SK-N-SH (cell line): ENCODE measurements around the gene CAD. TPM values are rescaled to one million over a fixed set of nuclear protein-coding genes. Genes with fewer than 3 reads are reported as not detected.

Experiments used
- CTCF ChIA-PET: fragments of 300-600, 350-600 bp; formaldehyde crosslinking; extraction: SDS; loops from one replicate; lab custom pipeline; 2021; lab: Yijun Ruan, JAX
- POLR2A ChIA-PET: fragments of 350-600 bp; sonication (Branson Sonifier 250); formaldehyde crosslinking; extraction: SDS; loops from one replicate; lab custom pipeline; 2020; ENCODE audit warnings: antibody characterized with exemption, inconsistent platforms; lab: Yijun Ruan, JAX
- DNase-seq: peaks from one replicate; pipeline ENCODE4 v3.0.0; 2012
- H2AFZ ChIP-seq: fragments of 200-600 bp; sonication (generic); 2 replicates; pipeline ENCODE4 v1.8.1; 2016; ENCODE audit warnings: antibody characterized with exemption, mild to moderate bottlenecking, low read depth
- H3F3A ChIP-seq: fragments of 200-600 bp; sonication (generic); replicated peaks from 2 replicates; pipeline ENCODE3; 2016; ENCODE audit warnings: antibody characterized with exemption, mild to moderate bottlenecking; ENCODE audit not compliant: insufficient read depth
- H3K27ac ChIP-seq, 2 experiments: fragments of 200-500 bp in 1 of 2; fragments of 200-600 bp in 1 of 2; sonication (Bioruptor generic) in 1 of 2; sonication (generic), shearing (Covaris generic) in 1 of 2; 2 replicates each; pipeline versions ENCODE4 v1.5.1 to v1.6.1; 2014 to 2016; ENCODE audit warnings: low read depth in 2 of 2, inconsistent platforms in 1 of 2, low read length in 1 of 2, mild to moderate bottlenecking in 1 of 2, mixed read lengths in 1 of 2
- H3K27me3 ChIP-seq: fragments of 200-600 bp; sonication (generic), shearing (Covaris generic); 2 replicates; pipeline ENCODE4 v1.6.1; 2016; ENCODE audit warnings: mixed run types; ENCODE audit not compliant: insufficient read depth
- H3K36me3 ChIP-seq, 2 experiments: fragments of 200-500 bp in 1 of 2; fragments of 200-600 bp in 1 of 2; sonication (Bioruptor generic) in 1 of 2; sonication (generic) in 1 of 2; replicated peaks in 1 of 2; 2 replicates each; pipeline versions ENCODE3 to v1.5.1; 2014 to 2016; ENCODE audit warnings: low read length in 1 of 2, mild to moderate bottlenecking in 1 of 2; ENCODE audit not compliant: insufficient read depth in 2 of 2, control insufficient read depth in 1 of 2
- H3K4me1 ChIP-seq, 2 experiments: fragments of 200-500 bp in 1 of 2; fragments of 200-600 bp in 1 of 2; sonication (Bioruptor generic) in 1 of 2; sonication (generic), shearing (Covaris generic) in 1 of 2; 2 replicates each; pipeline versions ENCODE4 v1.5.1 to v1.6.1; 2014 to 2016; ENCODE audit warnings: low read depth in 1 of 2, low read length in 1 of 2, mixed run types in 1 of 2; ENCODE audit not compliant: insufficient read depth in 2 of 2, control insufficient read depth in 1 of 2
- H3K4me2 ChIP-seq: fragments of 200-600 bp; sonication (generic), shearing (Covaris generic); 2 replicates; pipeline ENCODE4 v1.6.1; 2017; ENCODE audit warnings: mixed run types
- H3K4me3 ChIP-seq, 2 experiments: fragments of 200-500 bp in 1 of 2; fragments of 200-600 bp in 1 of 2; sonication (Bioruptor generic) in 1 of 2; sonication (generic), shearing (Covaris generic) in 1 of 2; 2 replicates each; pipeline versions ENCODE4 v1.5.1 to v1.8.1; 2014 to 2016; ENCODE audit warnings: low read depth in 2 of 2, inconsistent platforms in 1 of 2, low read length in 1 of 2, mild to moderate bottlenecking in 1 of 2, mixed read lengths in 1 of 2, moderate library complexity in 1 of 2
- H3K79me2 ChIP-seq: fragments of 200-600 bp; sonication (generic); 2 replicates; pipeline ENCODE4 v1.8.1; 2017; ENCODE audit warnings: mild to moderate bottlenecking; ENCODE audit not compliant: insufficient read depth
- H3K9ac ChIP-seq: fragments of 200-600 bp; sonication (generic); 2 replicates; pipeline ENCODE4 v1.6.1; 2017; ENCODE audit warnings: mixed run types
- H3K9me2 ChIP-seq: fragments of 200-600 bp; sonication (generic); 2 replicates; pipeline ENCODE4 v1.6.1; 2017; ENCODE audit warnings: mixed run types
- H3K9me3 ChIP-seq: fragments of 200-600 bp; sonication (generic); 2 replicates; pipeline ENCODE4 v1.6.1; 2017; ENCODE audit warnings: mixed run types, mild to moderate bottlenecking, moderate library complexity
- H4K20me1 ChIP-seq: fragments of 200-600 bp; sonication (generic); 2 replicates; pipeline ENCODE4 v1.6.1; 2017; ENCODE audit warnings: mild to moderate bottlenecking, mixed run types; ENCODE audit not compliant: insufficient read depth
- CTCF ChIP-seq: fragments of 200-600 bp; sonication (generic); IDR thresholded peaks from 2 replicates; pipeline ENCODE4 v1.6.1; 2017; ENCODE audit warnings: antibody characterized with exemption, mild to moderate bottlenecking, moderate library complexity
- EZH2phosphoT487 ChIP-seq: fragments of 200-600 bp; sonication (generic); IDR thresholded peaks from 2 replicates; pipeline ENCODE4 v1.6.1; 2017; ENCODE audit warnings: low read depth, mixed run types, mild to moderate bottlenecking, antibody characterized with exemption, moderate library complexity, borderline replicate concordance
- FOSL2 ChIP-seq: IDR thresholded peaks from 2 replicates; pipeline ENCODE4 v1.4.0; 2012; ENCODE audit warnings: low read depth, mild to moderate bottlenecking, moderate library complexity, borderline replicate concordance
- FOXJ3 ChIP-seq: sonication (generic); formaldehyde crosslinking; IDR thresholded peaks from 2 replicates; pipeline ENCODE4 v1.5.1; 2020; ENCODE audit warnings: mild to moderate bottlenecking, missing genetic modification reagents
- FOXM1 ChIP-seq: IDR thresholded peaks from 2 replicates; pipeline ENCODE4 v1.4.0; 2012; ENCODE audit warnings: low read depth, mild to moderate bottlenecking
- GABPA ChIP-seq: IDR thresholded peaks from 2 replicates; pipeline ENCODE4 v1.4.0; 2012; ENCODE audit warnings: low read depth, mild to moderate bottlenecking
- IRF3 ChIP-seq: fragments of 150-350 bp; IDR thresholded peaks from 2 replicates; pipeline ENCODE4 v1.6.1; 2016; ENCODE audit warnings: mild to moderate bottlenecking, low read depth, low read length
- JUND ChIP-seq: IDR thresholded peaks from 2 replicates; pipeline ENCODE4 v1.4.0; 2012
- MAX ChIP-seq: IDR thresholded peaks from 2 replicates; pipeline ENCODE4 v1.4.0; 2012; ENCODE audit warnings: low read depth
- NFIC ChIP-seq: IDR thresholded peaks from 2 replicates; pipeline ENCODE4 v1.4.0; 2012; ENCODE audit warnings: borderline replicate concordance
- NRF1 ChIP-seq: IDR thresholded peaks from 2 replicates; pipeline ENCODE4 v1.6.1; 2012; ENCODE audit warnings: low read depth, mild to moderate bottlenecking, low read length
- PBX3 ChIP-seq: IDR thresholded peaks from 2 replicates; pipeline ENCODE4; 2012
- POLR2AphosphoS5 ChIP-seq: IDR thresholded peaks from 2 replicates; pipeline ENCODE4 v1.6.1; 2012; ENCODE audit warnings: low read depth, low read length
- RAD21 ChIP-seq: IDR thresholded peaks from 2 replicates; pipeline ENCODE4 v1.6.1; 2012; ENCODE audit warnings: mild to moderate bottlenecking, low read length
- SIN3A ChIP-seq: IDR thresholded peaks from 2 replicates; pipeline ENCODE4 v1.6.1; 2012; ENCODE audit warnings: low read depth, mild to moderate bottlenecking, low read length, moderate library complexity, borderline replicate concordance
- SMC3 ChIP-seq: IDR thresholded peaks from 2 replicates; pipeline ENCODE4 v1.6.1; 2012; ENCODE audit warnings: low read depth, low read length, improper control_type of control experiment
- TEAD4 ChIP-seq: IDR thresholded peaks from 2 replicates; pipeline ENCODE4 v1.4.0; 2012; ENCODE audit warnings: mild to moderate bottlenecking, borderline replicate concordance; ENCODE audit not compliant: insufficient read depth
- USF1 ChIP-seq: IDR thresholded peaks from 2 replicates; pipeline ENCODE4 v1.4.0; 2012; ENCODE audit warnings: low read depth, borderline replicate concordance
- YY1 ChIP-seq: IDR thresholded peaks from 2 replicates; pipeline ENCODE4 v1.4.0; 2012; ENCODE audit warnings: low read depth, mild to moderate bottlenecking
- ZBTB33 ChIP-seq: IDR thresholded peaks from 2 replicates; pipeline ENCODE4 v1.4.0; 2012; ENCODE audit warnings: low read depth, borderline replicate concordance
- WGBS: methylation state at CpG from one replicate; pipeline ENCODE4 v1.1.6; 2017; ENCODE audit warnings: low lambda C conversion rate; 5-methylcytosine and 5-hydroxymethylcytosine counted together
- polyA plus RNA-seq, 3 experiments: library from polyadenylated mRNA; depleted of rRNA; stranded (reverse); fragments of >200 nt; gene quantifications; 2 replicates each; pipeline ENCODE4 v1.2.3, GENCODE V29; 2012

CAD gene
- polyA plus RNA-seq, 1 of the 3 experiments (the other 2 are of a cell fraction): 47.6 TPM

- TF ChIP-seq CTCF: peak; percentile 21
- no peak for TF ChIP-seq FOXM1
- TF ChIP-seq ZBTB33: no peak
- TF ChIP-seq SIN3A: peak; percentile 96
- peak; percentile 86 for TF ChIP-seq POLR2AphosphoS5
- TF ChIP-seq SMC3: no peak
- no peak for TF ChIP-seq IRF3
- TF ChIP-seq MAX: peak; percentile 100
- no peak for TF ChIP-seq GABPA
- TF ChIP-seq NFIC: no peak
These were observed at the start of gene CAD (continued) for GRCh38 chr2:27217173-27218121.

GRCh38 chr2:27170581-27171337 lies 46.4 kb upstream of the CAD start:
- WGBS: 76% methylated on average over 6 of the region's 6 CpGs
- H3K9me2 ChIP-seq: no peaks in the 10 kb centered on the region
- TF ChIP-seq RAD21 (no peak), MAX (no peak), USF1 (no peak), FOXJ3 (CRISPR knock-in tag) (no peak), PBX3 (peak; percentile 9; the same call in 1 of the 2 replicates), NRF1 (no peak), JUND (no peak), EZH2phosphoT487 (no peak), FOSL2 (no peak), YY1 (no peak), FOXM1 (no peak), TEAD4 (no peak), SIN3A (no peak)

More at GRCh38 chr2:27170581-27171337, 46.4 kb upstream of the CAD start:
- no peaks in the 10 kb centered on the region for H4K20me1 ChIP-seq
- no peaks in the 10 kb centered on the region for H3K79me2 ChIP-seq
- H3F3A ChIP-seq: no peaks in the 10 kb centered on the region
- H3K27me3 ChIP-seq: no peaks in the 10 kb centered on the region
- H2AFZ ChIP-seq: no peak overlapping the region
- ChIA-PET POLR2A (interaction anchor here (0.6 to 1.7 kb wide), 2 partner anchors 74 to 109 kb away, joined by 3 read pairs; no protein-coding TSS in a partner anchor), CTCF (interaction anchor here (0.6 to 4.8 kb wide), 36 partner anchors 8 to 358 kb away, joined by 3 to 58 read pairs (median 6); partner anchors contain the start of genes CGREF1, PREB, TCF23 and TRIM54)
- no peak for DNase-seq
- H3K27ac ChIP-seq: no peak overlapping the region
- no peaks in the 10 kb centered on the region for H3K9me3 ChIP-seq
- H3K4me2 ChIP-seq: no peak overlapping the region
- no peak overlapping the region for H3K4me3 ChIP-seq
- H3K4me1 ChIP-seq: no peaks in the 10 kb centered on the region; a peak in 1 of 4 replicates
- H3K9ac ChIP-seq: no peak overlapping the region
- no peaks in the 10 kb centered on the region for H3K36me3 ChIP-seq
